ENCODE data around the gene CFAP77. TPM values are rescaled to one million over a fixed set of nuclear protein-coding genes. Genes with fewer than 3 reads are reported as not detected.

CFAP77 gene
- total RNA-seq, 2 donors from 2014 or later, result 2.4 TPM; not detected in 1

GRCh38 chr9:132589148-132590036 is 179.4 kb downstream of the CFAP77 start:
- H3K4me1 ChIP-seq (replicated peaks), result no peaks in the 10 kb centered on the region
- intact Hi-C loops (cut with DNase I), result no loop called here
- H3K27ac ChIP-seq, result no peak overlapping the region
- H3K27me3 ChIP-seq (replicated peaks; ENCODE audit: insufficient read depth), result peaks cover 42% of the 10 kb centered on the region
- 1% methylated on average over 43 of the region's 83 CpGs for WGBS
- H3K9me3 ChIP-seq, result no peaks in the 10 kb centered on the region
- H3K4me3 ChIP-seq, result no peak overlapping the region
- TF ChIP-seq POLR2AphosphoS5 (IDR thresholded peaks at IDR 0.05) (no peak), CTCF (IDR thresholded peaks at IDR 0.05) (no peak), POLR2A (IDR thresholded peaks at IDR 0.05) (no peak)
- no peak for DNase-seq (ENCODE audit: low spot score)
- no peaks in the 10 kb centered on the region for H3K36me3 ChIP-seq

GRCh38 chr9:132590037-132590317 is 180.0 kb downstream of the CFAP77 start:
- Histone ChIP-seq H3K9me3 (no peaks in the 10 kb centered on the region), H3K4me3 (no peak overlapping the region), H3K36me3 (no peaks in the 10 kb centered on the region), H3K27ac (no peak overlapping the region), H3K4me1 (replicated peaks) (no peaks in the 10 kb centered on the region), H3K27me3 (replicated peaks; ENCODE audit: insufficient read depth) (peaks cover 37% of the 10 kb centered on the region)
- no peak for DNase-seq (ENCODE audit: low spot score)
- WGBS, result 5% methylated on average over 17 of the region's 17 CpGs
- TF ChIP-seq CTCF (IDR thresholded peaks at IDR 0.05), result no peak
- no peak for TF ChIP-seq POLR2A (IDR thresholded peaks at IDR 0.05)
- TF ChIP-seq POLR2AphosphoS5 (IDR thresholded peaks at IDR 0.05), result no peak
- intact Hi-C loops (cut with DNase I), result no loop called here

- TF ChIP-seq CTCF (IDR thresholded peaks at IDR 0.05), result no peak
- TF ChIP-seq POLR2A (IDR thresholded peaks at IDR 0.05), result no peak
- TF ChIP-seq POLR2AphosphoS5 (IDR thresholded peaks at IDR 0.05), result no peak
Observed at GRCh38 chr9:132590318-132591182, 180.5 kb downstream of the CFAP77 start.

GRCh38 chr9:132591244-132591643 is 181.2 kb downstream of the CFAP77 start:
- H3K27me3 ChIP-seq (replicated peaks; ENCODE audit: insufficient read depth), result peaks cover 30% of the 10 kb centered on the region
- H3K36me3 ChIP-seq, result no peaks in the 10 kb centered on the region
- no peak for DNase-seq (ENCODE audit: low spot score)
- H3K4me3 ChIP-seq, result no peak overlapping the region
- no peaks in the 10 kb centered on the region for H3K4me1 ChIP-seq (replicated peaks)
- intact Hi-C loops (cut with DNase I), result no loop called here
- TF ChIP-seq CTCF (IDR thresholded peaks at IDR 0.05) (no peak), POLR2AphosphoS5 (IDR thresholded peaks at IDR 0.05) (no peak), POLR2A (IDR thresholded peaks at IDR 0.05) (no peak)
- no peak overlapping the region for H3K27ac ChIP-seq
- 44% methylated on average over 6 of the region's 6 CpGs for WGBS
- no peaks in the 10 kb centered on the region for H3K9me3 ChIP-seq

More at GRCh38 chr9:132590318-132591182, 180.5 kb downstream of the CFAP77 start:
- Histone ChIP-seq H3K27me3 (replicated peaks; ENCODE audit: insufficient read depth) (peaks cover 36% of the 10 kb centered on the region), H3K36me3 (no peaks in the 10 kb centered on the region), H3K9me3 (no peaks in the 10 kb centered on the region), H3K4me1 (replicated peaks) (no peaks in the 10 kb centered on the region), H3K27ac (no peak overlapping the region), H3K4me3 (no peak overlapping the region)
- DNase-seq (ENCODE audit: low spot score), result no peak
- intact Hi-C loops (cut with DNase I), result no loop called here
- 7% methylated on average over 47 of the region's 73 CpGs for WGBS

Data from prostate gland (tissue), 2 donors.